ENCODE measurements around the gene APLP1. TPM values are rescaled to one million over a fixed set of nuclear protein-coding genes. Genes with fewer than 3 reads are reported as not detected.
A peak's percentile ranks its signal among the peaks of the same experiment; 100 is the strongest.

APLP1 gene
- total and polyA plus RNA-seq, 4 donors: 0.08 to 0.51 (median 0.16) TPM; not detected in 1

DNA sequence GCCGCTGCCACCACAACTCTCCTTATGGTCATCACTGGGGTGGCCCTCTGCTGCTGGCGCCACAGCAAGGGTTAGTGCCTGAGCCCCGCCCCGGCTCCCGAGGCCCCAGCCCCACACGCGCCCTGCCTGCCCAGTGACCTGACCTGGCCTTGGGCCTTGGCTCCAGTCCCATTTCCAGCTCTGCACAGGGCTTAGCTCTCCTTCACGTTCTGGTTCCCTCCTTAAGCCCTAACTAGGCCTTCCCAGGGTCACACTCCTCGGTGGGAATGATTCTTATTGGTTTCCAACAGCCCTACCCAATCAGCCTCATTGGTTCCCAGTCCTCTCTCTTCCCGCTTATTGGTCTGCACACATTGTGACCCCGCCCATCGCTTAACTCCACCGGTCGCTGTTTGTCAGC is 5.8 kb upstream of the APLP1 start:
- DNase-seq (ENCODE audit: low spot score): no peak
- 66% methylated on average over 14 of the region's 14 CpGs for WGBS
- Histone ChIP-seq H3K27me3 (ENCODE audit: control insufficient read depth in 4 of 4, insufficient read depth in 4 of 4, low read length in 3 of 4) (peaks cover 0 to 4% (median 0%) of the 10 kb centered on the region in 4 donors), H3K4me3 (ENCODE audit: low read depth in 1 of 3, low read length in 3 of 3) (no peak overlapping the region), H3K36me3 (ENCODE audit: control insufficient read depth in 4 of 4, insufficient read depth in 3 of 4, low read depth in 1 of 4, low read length in 3 of 4) (no peaks in the 10 kb centered on the region), H3K4me1 (ENCODE audit: control insufficient read depth in 4 of 4, insufficient read depth in 4 of 4, low read length in 3 of 4) (peaks cover 0 to 6% (median 2%) of the 10 kb centered on the region in 4 donors), H3K27ac (ENCODE audit: low read depth in 1 of 2, low read length in 2 of 2) (no peak overlapping the region), H3K9ac (ENCODE audit: low read depth in 1 of 2, low read length in 2 of 2) (no peak overlapping the region), H3K9me3 (ENCODE audit: control insufficient read depth in 4 of 4, low read length in 3 of 4) (no peaks in the 10 kb centered on the region)
- no peak for TF ChIP-seq JUND (IDR thresholded peaks at IDR 0.05)
- peak in 1 of 2 donors; percentile 39 for TF ChIP-seq RXRA (IDR thresholded peaks at IDR 0.05)

DNA sequence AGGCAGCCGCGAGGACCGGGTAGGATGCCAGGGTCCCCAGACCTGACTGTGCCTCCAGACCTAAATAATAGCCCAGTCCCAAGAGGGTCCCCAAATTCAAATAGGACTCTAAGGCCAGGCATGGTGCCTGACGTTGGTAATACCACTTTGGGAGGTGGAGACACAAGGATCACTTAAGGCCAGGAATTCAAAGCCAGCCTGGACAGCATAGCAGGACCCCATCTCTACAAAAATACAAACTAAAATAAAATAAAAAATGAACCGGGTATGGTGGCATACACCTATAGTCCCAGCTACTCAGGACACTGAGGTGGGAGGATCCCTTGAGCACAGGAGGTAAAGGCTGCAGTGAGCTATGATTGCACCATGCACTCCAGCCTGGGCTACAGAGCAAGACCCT is 5.4 kb upstream of the APLP1 start:
- TF ChIP-seq HNF4A (conservative IDR thresholded peaks at IDR 0.05) (no peak), YY1 (IDR thresholded peaks at IDR 0.05) (no peak), EGR1 (IDR thresholded peaks at IDR 0.05; ENCODE audit: low read depth in 2 of 2) (no peak), GABPA (IDR thresholded peaks at IDR 0.05 in 1 of 2, conservative IDR thresholded peaks at IDR 0.05 in 1 of 2) (no peak), SP1 (IDR thresholded peaks at IDR 0.05) (no peak), RAD21 (IDR thresholded peaks at IDR 0.05) (no peak), FOXA1 (IDR thresholded peaks at IDR 0.05) (no peak)
- TF ChIP-seq, protein P1, sequence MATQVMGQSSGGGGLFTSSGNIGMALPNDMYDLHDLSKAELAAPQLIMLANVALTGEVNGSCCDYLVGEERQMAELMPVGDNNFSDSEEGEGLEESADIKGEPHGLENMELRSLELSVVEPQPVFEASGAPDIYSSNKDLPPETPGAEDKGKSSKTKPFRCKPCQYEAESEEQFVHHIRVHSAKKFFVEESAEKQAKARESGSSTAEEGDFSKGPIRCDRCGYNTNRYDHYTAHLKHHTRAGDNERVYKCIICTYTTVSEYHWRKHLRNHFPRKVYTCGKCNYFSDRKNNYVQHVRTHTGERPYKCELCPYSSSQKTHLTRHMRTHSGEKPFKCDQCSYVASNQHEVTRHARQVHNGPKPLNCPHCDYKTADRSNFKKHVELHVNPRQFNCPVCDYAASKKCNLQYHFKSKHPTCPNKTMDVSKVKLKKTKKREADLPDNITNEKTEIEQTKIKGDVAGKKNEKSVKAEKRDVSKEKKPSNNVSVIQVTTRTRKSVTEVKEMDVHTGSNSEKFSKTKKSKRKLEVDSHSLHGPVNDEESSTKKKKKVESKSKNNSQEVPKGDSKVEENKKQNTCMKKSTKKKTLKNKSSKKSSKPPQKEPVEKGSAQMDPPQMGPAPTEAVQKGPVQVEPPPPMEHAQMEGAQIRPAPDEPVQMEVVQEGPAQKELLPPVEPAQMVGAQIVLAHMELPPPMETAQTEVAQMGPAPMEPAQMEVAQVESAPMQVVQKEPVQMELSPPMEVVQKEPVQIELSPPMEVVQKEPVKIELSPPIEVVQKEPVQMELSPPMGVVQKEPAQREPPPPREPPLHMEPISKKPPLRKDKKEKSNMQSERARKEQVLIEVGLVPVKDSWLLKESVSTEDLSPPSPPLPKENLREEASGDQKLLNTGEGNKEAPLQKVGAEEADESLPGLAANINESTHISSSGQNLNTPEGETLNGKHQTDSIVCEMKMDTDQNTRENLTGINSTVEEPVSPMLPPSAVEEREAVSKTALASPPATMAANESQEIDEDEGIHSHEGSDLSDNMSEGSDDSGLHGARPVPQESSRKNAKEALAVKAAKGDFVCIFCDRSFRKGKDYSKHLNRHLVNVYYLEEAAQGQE (IDR thresholded peaks at IDR 0.05): no peak
- TF ChIP-seq, protein P2, sequence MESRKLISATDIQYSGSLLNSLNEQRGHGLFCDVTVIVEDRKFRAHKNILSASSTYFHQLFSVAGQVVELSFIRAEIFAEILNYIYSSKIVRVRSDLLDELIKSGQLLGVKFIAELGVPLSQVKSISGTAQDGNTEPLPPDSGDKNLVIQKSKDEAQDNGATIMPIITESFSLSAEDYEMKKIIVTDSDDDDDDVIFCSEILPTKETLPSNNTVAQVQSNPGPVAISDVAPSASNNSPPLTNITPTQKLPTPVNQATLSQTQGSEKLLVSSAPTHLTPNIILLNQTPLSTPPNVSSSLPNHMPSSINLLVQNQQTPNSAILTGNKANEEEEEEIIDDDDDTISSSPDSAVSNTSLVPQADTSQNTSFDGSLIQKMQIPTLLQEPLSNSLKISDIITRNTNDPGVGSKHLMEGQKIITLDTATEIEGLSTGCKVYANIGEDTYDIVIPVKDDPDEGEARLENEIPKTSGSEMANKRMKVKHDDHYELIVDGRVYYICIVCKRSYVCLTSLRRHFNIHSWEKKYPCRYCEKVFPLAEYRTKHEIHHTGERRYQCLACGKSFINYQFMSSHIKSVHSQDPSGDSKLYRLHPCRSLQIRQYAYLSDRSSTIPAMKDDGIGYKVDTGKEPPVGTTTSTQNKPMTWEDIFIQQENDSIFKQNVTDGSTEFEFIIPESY (IDR thresholded peaks at IDR 0.05): no peak
- TF ChIP-seq, protein P3, sequence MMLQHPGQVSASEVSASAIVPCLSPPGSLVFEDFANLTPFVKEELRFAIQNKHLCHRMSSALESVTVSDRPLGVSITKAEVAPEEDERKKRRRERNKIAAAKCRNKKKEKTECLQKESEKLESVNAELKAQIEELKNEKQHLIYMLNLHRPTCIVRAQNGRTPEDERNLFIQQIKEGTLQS (IDR thresholded peaks at IDR 0.05): no peak
- TF ChIP-seq, protein P4, sequence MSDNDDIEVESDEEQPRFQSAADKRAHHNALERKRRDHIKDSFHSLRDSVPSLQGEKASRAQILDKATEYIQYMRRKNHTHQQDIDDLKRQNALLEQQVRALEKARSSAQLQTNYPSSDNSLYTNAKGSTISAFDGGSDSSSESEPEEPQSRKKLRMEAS (IDR thresholded peaks at IDR 0.05): no peak
- TF ChIP-seq, protein P5, sequence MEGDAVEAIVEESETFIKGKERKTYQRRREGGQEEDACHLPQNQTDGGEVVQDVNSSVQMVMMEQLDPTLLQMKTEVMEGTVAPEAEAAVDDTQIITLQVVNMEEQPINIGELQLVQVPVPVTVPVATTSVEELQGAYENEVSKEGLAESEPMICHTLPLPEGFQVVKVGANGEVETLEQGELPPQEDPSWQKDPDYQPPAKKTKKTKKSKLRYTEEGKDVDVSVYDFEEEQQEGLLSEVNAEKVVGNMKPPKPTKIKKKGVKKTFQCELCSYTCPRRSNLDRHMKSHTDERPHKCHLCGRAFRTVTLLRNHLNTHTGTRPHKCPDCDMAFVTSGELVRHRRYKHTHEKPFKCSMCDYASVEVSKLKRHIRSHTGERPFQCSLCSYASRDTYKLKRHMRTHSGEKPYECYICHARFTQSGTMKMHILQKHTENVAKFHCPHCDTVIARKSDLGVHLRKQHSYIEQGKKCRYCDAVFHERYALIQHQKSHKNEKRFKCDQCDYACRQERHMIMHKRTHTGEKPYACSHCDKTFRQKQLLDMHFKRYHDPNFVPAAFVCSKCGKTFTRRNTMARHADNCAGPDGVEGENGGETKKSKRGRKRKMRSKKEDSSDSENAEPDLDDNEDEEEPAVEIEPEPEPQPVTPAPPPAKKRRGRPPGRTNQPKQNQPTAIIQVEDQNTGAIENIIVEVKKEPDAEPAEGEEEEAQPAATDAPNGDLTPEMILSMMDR (IDR thresholded peaks at IDR 0.05; ENCODE audit: low read depth, low read length, missing input control): no peak
- no peak for DNase-seq (ENCODE audit: low spot score)
- H3K27me3 ChIP-seq (ENCODE audit: control insufficient read depth in 4 of 4, insufficient read depth in 4 of 4, low read length in 3 of 4): peaks cover 0 to 4% (median 0%) of the 10 kb centered on the region in 4 donors
- no peak overlapping the region for H3K27ac ChIP-seq (ENCODE audit: low read depth in 1 of 2, low read length in 2 of 2)
- no peaks in the 10 kb centered on the region for H3K36me3 ChIP-seq (ENCODE audit: control insufficient read depth in 4 of 4, insufficient read depth in 3 of 4, low read depth in 1 of 4, low read length in 3 of 4)
- WGBS: 89% methylated on average over 5 of the region's 5 CpGs
- H3K4me3 ChIP-seq (ENCODE audit: low read depth in 1 of 3, low read length in 3 of 3): no peak overlapping the region
- H3K4me1 ChIP-seq (ENCODE audit: control insufficient read depth in 4 of 4, insufficient read depth in 4 of 4, low read length in 3 of 4): peaks cover 0 to 7% (median 2%) of the 10 kb centered on the region in 4 donors
- H3K9ac ChIP-seq (ENCODE audit: low read depth in 1 of 2, low read length in 2 of 2): no peak overlapping the region
- H3K9me3 ChIP-seq (ENCODE audit: control insufficient read depth in 4 of 4, low read length in 3 of 4): no peaks in the 10 kb centered on the region

All from liver (tissue), 9 donors.